RWPE1 (cell line): ENCODE measurements around the gene INTS12.

ENCODE experiments used
- CTCF ChIA-PET: fragments of 350-600 bp; sonication (Branson Sonifier 250); formaldehyde crosslinking; extraction: SDS; loops from one replicate; lab custom pipeline; 2021; lab: Yijun Ruan, JAX
- POLR2A ChIA-PET: fragments of 400-600 bp; formaldehyde crosslinking; extraction: SDS; loops from one replicate; lab custom pipeline; 2020; ENCODE audit warnings: antibody characterized with exemption; ENCODE audit not compliant: low non-redundant PET; lab: Yijun Ruan, JAX
- DNase-seq: peaks from one replicate; pipeline ENCODE4 v3.0.0; 2012; ENCODE audit warnings: low spot score
- H3K27ac ChIP-seq: fragments of 450-650 bp; 2 replicates; pipeline ENCODE4 v1.5.1; 2017
- TF ChIP-seq, protein P1 (sequence below): fragments of 450-650 bp; conservative IDR thresholded peaks from 2 replicates; pipeline ENCODE4 v1.5.1; 2017; ENCODE audit warnings: low read depth, mild to moderate bottlenecking

INTS12 gene

DNA sequence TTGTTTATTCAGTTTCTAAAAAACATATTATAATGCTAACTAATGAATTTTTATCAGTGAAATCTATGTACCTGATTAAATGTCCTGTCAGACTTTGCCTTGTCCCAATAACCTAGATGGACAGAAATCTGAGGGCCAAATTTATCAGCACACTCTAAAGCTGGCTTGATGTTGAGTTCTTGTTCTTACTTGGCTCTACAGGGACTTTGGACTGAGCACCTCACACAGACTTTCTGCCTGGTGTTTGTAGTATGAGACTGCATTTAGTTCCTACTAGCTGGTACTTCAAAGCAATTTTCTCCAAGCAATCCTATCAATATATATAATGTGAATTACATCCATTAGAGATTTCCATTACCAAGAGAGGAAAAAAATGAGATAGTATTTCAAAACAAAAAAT is 37.8 kb downstream of the INTS12 start:
- no peak for DNase-seq
- ChIA-PET CTCF (no interaction called here), POLR2A (no interaction called here)
- H3K27ac ChIP-seq: no peak overlapping the region
- TF ChIP-seq, protein P1, sequence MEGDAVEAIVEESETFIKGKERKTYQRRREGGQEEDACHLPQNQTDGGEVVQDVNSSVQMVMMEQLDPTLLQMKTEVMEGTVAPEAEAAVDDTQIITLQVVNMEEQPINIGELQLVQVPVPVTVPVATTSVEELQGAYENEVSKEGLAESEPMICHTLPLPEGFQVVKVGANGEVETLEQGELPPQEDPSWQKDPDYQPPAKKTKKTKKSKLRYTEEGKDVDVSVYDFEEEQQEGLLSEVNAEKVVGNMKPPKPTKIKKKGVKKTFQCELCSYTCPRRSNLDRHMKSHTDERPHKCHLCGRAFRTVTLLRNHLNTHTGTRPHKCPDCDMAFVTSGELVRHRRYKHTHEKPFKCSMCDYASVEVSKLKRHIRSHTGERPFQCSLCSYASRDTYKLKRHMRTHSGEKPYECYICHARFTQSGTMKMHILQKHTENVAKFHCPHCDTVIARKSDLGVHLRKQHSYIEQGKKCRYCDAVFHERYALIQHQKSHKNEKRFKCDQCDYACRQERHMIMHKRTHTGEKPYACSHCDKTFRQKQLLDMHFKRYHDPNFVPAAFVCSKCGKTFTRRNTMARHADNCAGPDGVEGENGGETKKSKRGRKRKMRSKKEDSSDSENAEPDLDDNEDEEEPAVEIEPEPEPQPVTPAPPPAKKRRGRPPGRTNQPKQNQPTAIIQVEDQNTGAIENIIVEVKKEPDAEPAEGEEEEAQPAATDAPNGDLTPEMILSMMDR: no peak

DNA sequence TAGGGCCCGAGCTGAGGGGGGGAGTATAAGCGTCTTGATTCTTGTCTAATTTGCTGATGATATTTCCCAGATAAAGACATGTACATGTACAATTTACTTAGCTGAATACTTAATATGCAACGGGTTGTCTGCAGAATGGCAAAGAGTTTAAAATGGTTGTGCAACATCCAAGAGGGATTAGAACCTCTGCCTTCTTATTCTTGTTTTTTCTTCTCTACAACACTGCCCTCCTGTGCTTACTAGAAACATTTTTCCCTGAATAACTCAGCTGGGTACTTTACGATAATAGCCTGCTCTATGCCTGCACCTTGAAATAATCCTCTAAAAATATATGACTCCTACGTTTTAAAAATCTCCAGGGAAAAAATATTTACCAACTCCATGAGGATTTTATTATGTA is 41.8 kb downstream of the INTS12 start:
- peak; percentile 10 for DNase-seq

DNA sequence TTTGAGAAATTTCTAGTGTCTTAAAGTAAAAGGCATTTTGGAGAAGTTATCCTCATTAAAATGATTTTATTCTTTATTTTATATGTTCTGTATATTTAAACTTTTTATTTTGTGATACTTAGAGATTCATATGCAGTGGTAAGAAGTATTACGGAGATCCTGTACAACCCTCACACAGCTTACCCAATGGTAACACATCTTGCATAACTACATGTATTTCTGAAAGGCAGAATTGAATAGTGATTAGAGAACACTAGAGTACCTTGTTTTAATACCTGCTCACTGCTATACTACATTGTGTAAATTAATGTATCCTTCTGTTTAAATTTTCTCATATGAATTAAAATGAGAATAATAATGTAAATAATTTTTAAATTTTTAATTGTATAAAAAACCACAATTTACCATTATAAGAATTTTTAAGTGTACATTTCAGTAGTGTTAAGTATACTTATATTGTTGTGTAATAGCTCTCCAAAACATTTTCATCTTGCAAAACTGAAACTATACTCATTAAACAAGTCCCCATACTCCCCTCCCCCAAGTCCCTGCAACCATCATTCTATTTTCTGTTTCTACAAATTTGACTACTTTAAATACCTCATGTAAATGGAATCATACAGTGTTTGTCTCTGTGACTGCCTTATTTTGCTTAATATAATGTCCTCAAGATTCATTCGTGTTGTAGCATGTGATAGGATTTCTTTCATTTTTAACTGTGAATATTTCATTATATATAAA is 45.4 kb downstream of the INTS12 start:
- no peak for DNase-seq
- TF ChIP-seq, protein P1: no peak
- CTCF ChIA-PET: no interaction called here
- no peak overlapping the region for H3K27ac ChIP-seq
- POLR2A ChIA-PET: no interaction called here

More for the DNA sequence above, 41.8 kb downstream of the INTS12 start:
- CTCF ChIA-PET: interaction anchor here (0.6 to 3.8 kb wide), 8 partner anchors 9 to 1413 kb away, joined by 3 to 30 read pairs (median 4); partner anchors contain the start of gene PPA2
- no peak overlapping the region for H3K27ac ChIP-seq
- TF ChIP-seq, protein P1: no peak
- POLR2A ChIA-PET: no interaction called here

DNA sequence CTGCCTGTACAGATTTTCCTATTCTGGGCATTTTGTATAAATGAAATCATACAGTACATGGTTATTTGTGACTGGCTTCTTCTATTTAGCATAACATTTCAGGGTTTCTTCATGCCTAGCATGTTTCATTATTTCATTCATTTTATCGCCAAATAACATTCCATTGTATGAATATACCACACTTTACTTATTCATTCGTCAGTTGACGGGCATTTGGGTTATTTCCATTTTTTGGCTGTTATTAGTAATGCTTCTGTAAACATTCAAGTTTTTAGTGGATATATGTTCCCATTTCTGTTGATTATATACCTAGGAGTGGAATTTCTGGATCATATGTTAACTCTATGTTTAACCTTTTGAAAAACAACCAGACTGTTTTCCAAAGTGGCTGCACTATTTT is 47.5 kb downstream of the INTS12 start:
- DNase-seq: no peak
- ChIA-PET POLR2A (no interaction called here), CTCF (no interaction called here)
- TF ChIP-seq, protein P1: no peak
- H3K27ac ChIP-seq: no peak overlapping the region

DNA sequence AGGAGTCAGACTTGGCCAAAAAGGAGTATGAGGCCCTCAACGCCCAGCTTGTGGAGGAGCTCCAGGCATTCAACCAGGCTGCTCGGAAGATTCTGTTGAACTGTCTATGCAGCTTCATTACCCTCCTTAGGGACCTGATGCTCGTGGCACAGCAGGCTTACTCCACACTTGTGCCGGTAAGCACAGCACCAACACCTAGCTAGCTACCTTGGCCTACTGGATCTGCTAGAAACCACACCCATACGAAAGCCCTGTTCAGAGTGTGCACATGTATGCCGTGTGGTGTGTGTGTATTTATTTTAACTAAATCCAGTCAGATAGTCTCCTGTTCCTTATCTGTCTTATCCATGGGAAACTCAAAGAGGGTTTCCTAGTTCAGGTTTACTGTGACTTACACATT is 49.3 kb downstream of the INTS12 start:
- no peak overlapping the region for H3K27ac ChIP-seq
- POLR2A ChIA-PET: no interaction called here
- CTCF ChIA-PET: interaction anchor here (0.7 kb wide), 1 partner anchor 1341 kb away, joined by 3 read pairs; no protein-coding TSS in a partner anchor
- TF ChIP-seq, protein P1: no peak
- no peak for DNase-seq

DNA sequence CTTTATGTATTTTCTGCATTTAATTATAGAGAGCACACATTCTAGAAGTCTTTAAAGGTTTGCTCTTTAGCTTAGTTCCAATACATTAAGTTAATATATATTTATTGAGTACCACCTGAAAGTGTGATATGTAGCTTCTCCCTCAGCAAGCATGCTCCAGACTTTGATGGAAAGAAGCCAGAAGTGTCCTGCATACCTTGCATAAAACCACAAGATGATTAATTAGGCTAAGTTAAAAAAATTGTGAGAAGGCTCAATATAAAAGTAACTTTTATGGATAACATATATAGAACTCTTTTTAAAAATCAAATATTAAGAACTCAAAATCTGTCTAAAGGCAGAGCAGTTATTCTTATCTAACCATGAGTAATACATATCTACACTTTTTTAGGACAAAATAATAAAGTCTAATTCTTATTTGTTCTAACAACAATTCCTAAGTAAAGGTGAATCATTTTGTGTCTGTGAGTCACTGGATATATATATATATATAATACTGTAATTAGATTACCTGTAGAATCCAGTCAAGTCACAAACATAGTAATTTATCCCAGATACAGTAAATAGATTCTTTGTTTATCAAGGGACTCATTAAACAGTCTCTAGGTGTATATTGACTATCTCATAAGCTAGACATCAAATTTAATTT is 51.2 kb downstream of the INTS12 start:
- TF ChIP-seq, protein P1: no peak
- ChIA-PET POLR2A (no interaction called here), CTCF (interaction anchor here (0.7 kb wide), 1 partner anchor 28 kb away, joined by 3 read pairs; no protein-coding TSS in a partner anchor)
- no peak overlapping the region for H3K27ac ChIP-seq
- DNase-seq: peak; percentile 30
